A549 treated with AZD9567 at 1 μM for 4 hours (cell line): Measurements from ENCODE around the gene TPM2. TPM values are rescaled to one million over a fixed set of nuclear protein-coding genes. Genes with fewer than 3 reads are reported as not detected.

ENCODE experiments used
- total RNA-seq: library from RNA; stranded (reverse); fragments of 200-300 nt; extraction: Qiagen RNA extraction; gene quantifications from 5 replicates; pipeline ENCODE4 v1.2.3, GENCODE V29; 2022; ENCODE audit not compliant: insufficient read depth

The TPM2 gene
- 630 to 705 TPM (median 658 TPM) in 5 replicates for total RNA-seq

DNA sequence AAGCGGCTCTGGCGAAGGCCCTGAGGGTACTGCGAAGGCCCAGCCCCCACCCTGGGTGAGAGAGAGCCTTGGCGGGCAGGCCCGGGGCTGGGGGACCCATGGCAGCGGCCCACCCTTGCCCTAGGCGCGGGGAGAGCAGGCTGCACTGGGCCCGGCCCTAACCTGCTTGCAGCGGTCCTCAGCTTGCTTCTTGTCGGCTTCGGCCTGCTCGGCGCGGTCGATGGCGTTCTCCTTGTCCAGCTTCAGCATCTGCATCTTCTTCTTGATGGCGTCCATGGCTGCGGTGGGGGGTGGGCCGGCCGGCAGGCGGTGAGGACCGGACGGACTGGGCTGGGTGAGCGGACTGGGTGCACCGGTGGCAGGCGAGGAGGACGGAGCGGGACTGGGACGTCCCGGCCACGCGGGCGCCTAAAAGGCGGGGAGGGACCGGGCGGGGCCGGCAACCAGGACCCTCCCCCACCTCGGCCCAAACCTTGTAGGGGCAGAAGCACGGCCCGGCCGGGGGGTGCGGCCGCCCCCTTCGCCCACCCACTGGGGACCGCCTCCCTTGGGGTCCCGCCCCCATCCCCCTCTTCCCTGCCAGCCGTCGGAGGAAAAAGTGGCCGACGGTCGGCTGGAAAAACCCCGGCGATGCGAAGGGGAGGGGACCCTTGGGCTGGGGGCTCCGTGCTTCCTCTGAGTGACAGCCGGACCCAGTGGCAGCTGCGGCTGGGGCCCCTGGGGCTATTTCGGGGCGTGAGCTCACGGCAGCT, at the start of gene TPM2:
TSS of gene TPM2 (minus strand) at position 384 of the 752 bp plus-strand sequence. CDS start at position 276, 108 bp downstream.

GRCh38 chr9:35732185-35732799, 42.6 kb upstream of the TPM2 start, which contains the start of the genes CREB3 and TLN1:
Gene CREB3 (plus strand): TSS chr9:35732666. CDS start chr9:35732773, 107 bp downstream.
Gene TLN1 (minus strand): TSS chr9:35732195. CDS start chr9:35725694, 6,501 bp downstream.

DNA sequence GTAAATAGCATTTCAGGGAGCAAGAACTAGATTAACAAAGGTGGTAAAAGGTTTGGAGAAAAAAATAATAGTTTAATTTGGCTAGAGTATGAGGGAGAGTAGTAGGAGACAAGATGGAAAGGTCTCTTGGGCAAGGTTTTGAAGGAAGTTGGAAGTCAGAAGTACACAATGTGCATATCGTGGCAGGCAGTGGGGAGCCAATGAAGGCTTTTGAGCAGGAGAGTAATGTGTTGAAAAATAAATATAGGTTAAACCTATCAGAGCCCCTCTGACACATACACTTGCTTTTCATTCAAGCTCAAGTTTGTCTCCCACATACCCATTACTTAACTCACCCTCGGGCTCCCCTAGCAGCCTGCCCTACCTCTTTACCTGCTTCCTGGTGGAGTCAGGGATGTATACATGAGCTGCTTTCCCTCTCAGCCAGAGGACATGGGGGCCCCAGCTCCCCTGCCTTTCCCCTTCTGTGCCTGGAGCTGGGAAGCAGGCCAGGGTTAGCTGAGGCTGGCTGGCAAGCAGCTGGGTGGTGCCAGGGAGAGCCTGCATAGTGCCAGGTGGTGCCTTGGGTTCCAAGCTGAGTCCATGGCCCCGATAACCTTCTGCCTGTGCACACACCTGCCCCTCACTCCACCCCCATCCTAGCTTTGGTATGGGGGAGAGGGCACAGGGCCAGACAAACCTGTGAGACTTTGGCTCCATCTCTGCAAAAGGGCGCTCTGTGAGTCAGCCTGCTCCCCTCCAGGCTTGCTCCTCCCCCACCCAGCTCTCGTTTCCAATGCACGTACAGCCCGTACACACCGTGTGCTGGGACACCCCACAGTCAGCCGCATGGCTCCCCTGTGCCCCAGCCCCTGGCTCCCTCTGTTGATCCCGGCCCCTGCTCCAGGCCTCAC, 16.3 kb downstream of the TPM2 start, which contains the start of gene CA9:
TSS of gene CA9 (plus strand) at position 797 of the 893 bp plus-strand sequence. CDS start at position 829, 32 bp downstream.

DNA sequence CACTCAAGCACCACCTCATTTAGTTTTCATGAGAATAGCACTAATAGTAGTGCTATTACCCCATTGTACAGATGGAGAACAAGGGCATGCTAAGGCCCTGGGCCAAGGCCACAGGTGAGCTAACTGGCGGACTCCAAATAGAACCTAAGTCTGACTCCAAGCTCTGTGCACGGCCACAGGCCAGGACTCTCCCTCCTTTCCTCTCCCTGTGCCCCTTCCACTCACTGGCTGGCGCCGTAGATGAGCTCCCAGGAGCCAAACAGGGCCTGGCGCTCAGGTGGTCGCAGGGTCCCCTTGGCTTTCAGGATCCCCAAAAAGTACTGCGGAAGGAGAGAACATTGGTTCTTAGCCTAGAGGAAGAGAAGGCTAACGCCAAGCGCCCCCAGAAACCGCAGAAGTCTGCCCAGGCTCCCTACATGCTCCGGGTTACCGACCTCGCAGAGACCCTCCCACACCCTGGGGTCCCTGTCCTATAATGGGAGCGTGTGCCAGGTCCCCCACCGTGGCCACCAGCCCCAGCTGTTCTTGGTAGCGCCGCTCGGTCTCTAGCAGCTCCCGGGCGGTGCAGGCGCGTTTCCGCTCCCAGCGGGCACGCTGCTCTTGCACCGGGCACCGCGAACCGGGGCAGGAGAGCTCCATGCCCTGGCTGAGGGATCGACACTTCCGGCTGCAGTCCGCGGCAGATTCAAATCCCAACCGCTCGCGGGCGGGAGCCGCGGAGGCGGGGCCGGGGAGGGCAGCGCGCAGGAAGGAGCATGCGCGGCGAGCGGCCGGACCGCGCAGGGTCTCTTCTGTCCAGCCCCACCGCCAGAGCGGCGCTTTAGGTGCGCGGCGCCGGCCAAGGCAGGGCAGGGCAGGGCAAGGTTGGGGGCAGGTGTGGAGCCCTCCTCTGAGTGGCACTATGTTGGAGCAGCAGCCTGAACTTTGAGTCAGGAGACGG, 24.9 kb downstream of the TPM2 start, which contains the start of gene ARHGEF39:
TSS of gene ARHGEF39 (minus strand) at position 665 of the 940 bp plus-strand sequence. CDS start at position 639, 26 bp downstream.

GRCh38 chr9:35658137-35658967, 31.4 kb downstream of the TPM2 start, which contains the start of gene CCDC107:
Gene CCDC107 (plus strand): TSS chr9:35658292. CDS start chr9:35658380, 88 bp downstream.

DNA sequence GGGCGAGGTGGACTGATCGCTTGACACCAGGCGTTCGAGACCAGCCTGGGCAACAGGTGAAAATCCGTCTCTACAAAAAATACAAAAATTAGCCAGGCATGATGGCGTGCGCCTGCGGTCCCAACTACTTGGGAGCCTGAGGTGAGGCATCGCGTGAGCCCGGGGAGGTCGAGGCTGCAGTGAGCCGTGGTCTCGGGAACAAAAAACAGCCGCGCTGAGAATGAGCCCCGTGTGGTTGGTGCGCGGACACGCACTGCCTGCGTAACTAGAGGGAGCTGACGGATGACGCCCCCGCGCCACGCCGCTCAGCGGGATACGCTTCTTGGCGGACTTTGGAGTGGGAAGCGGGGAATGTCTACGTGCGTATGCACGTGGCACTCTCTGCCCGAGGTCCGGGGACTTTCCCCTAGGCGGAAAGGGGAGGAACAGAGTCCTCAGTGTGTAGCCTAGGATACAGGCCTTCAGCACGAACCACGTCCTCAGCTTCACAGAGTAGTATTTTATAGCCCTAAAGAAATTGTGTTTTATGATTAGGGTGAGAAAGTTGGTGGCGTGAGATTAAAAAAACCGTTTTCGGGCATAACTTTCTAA, 32.1 kb downstream of the TPM2 start, which contains the start of gene RMRP:
TSS of gene RMRP (minus strand) at position 474 of the 591 bp plus-strand sequence.

GRCh38 chr9:35650341-35651158, 39.2 kb downstream of the TPM2 start, which contains the start of gene SIT1:
Gene SIT1 (minus strand): TSS chr9:35650931. CDS start chr9:35650853, 78 bp downstream.

Other genes with a start within 250 kb of the TPM2 start
- 21.5 to 31.8 TPM (median 30.2 TPM) in 5 replicates for gene RUSC2, start 199.8 kb downstream of the TPM2 start, total RNA-seq
- gene TESK1, start 84.7 kb downstream of the TPM2 start, total RNA-seq, result 30.0 to 33.3 TPM (median 32.3 TPM) in 5 replicates
- 0.15 to 0.29 TPM (median 0.18 TPM) in 4 of 5 replicates, not detected in the other for gene CD72, start 71.5 kb downstream of the TPM2 start, total RNA-seq
- gene SIT1, start 39.0 kb downstream of the TPM2 start, total RNA-seq, result not detected in 5 replicates
- gene RMRP, start 31.9 kb downstream of the TPM2 start, total RNA-seq, result 4.1 to 24.8 TPM (median 6.7 TPM) in 4 of 5 replicates, not detected in the other
- gene CCDC107, start 31.6 kb downstream of the TPM2 start, total RNA-seq, result 25.4 to 30.2 TPM (median 27.1 TPM) in 5 replicates
- gene ARHGEF39, start 24.7 kb downstream of the TPM2 start, total RNA-seq, result 10.5 to 16.6 TPM (median 15.3 TPM) in 5 replicates
- 3.6 to 9.1 TPM (median 6.0 TPM) in 5 replicates for gene CA9, start 16.0 kb downstream of the TPM2 start, total RNA-seq
- 112 to 140 TPM (median 116 TPM) in 5 replicates for gene TLN1, start 42.3 kb upstream of the TPM2 start, total RNA-seq
- 55.7 to 63.0 TPM (median 56.5 TPM) in 5 replicates for gene CREB3, start 42.7 kb upstream of the TPM2 start, total RNA-seq
- 31.9 to 45.0 TPM (median 40.0 TPM) in 5 replicates for gene GBA2, start 59.3 kb upstream of the TPM2 start, total RNA-seq
- 12.8 to 15.8 TPM (median 14.8 TPM) in 5 replicates for gene RGP1, start 59.4 kb upstream of the TPM2 start, total RNA-seq
- gene MSMP, start 64.4 kb upstream of the TPM2 start, total RNA-seq, result 0.23 to 0.29 TPM (median 0.26 TPM) in 3 of 5 replicates, not detected in the others
- gene NPR2, start 101.7 kb upstream of the TPM2 start, total RNA-seq, result 4.8 to 5.5 TPM (median 5.5 TPM) in 4 of 5 replicates, not detected in the other
- 0.21 to 0.47 TPM (median 0.40 TPM) in 4 of 5 replicates, not detected in the other for gene SPAG8, start 122.3 kb upstream of the TPM2 start, total RNA-seq
- 60.2 to 112 TPM (median 101 TPM) in 5 replicates for gene HINT2, start 125.1 kb upstream of the TPM2 start, total RNA-seq
- gene FAM221B, start 138.8 kb upstream of the TPM2 start, total RNA-seq, result not detected in 5 replicates
- gene TMEM8B, start 139.3 kb upstream of the TPM2 start, total RNA-seq, result 1.5 to 3.6 TPM (median 3.1 TPM) in 5 replicates
- gene OR13J1, start 180.5 kb upstream of the TPM2 start, total RNA-seq, result not detected in 5 replicates
- gene HRCT1, start 216.3 kb upstream of the TPM2 start, total RNA-seq, result 0.17 to 0.23 TPM (median 0.19 TPM) in 4 of 5 replicates, not detected in the other
- 0.05 TPM in 1 of 5 replicates, not detected in the others for gene SPAAR, start 219.6 kb upstream of the TPM2 start, total RNA-seq